NCI-H2171 (cell line): Measurements from ENCODE around the gene ZBTB7C.

ENCODE experiments used
- DNase-seq: peaks from one replicate; lab custom pipeline; 2025; lab: John Stamatoyannopoulos, UW

The ZBTB7C gene

GRCh38 chr18:48418539-48419276 lies 9.5 kb upstream of the ZBTB7C start:
- DNase-seq, result no peak

- DNase-seq, result no peak
Measured at GRCh38 chr18:48417985-48418384, 8.8 kb upstream of the ZBTB7C start.

GRCh38 chr18:48413342-48413741 lies 4.2 kb upstream of the ZBTB7C start:
- DNase-seq, result no peak

GRCh38 chr18:48412339-48412929 lies 3.3 kb upstream of the ZBTB7C start:
- peak; percentile 30 for DNase-seq

GRCh38 chr18:48410095-48410920 lies 1.1 kb upstream of the ZBTB7C start:
- DNase-seq, result peak; percentile 77

- DNase-seq, result peak; percentile 3
Measured at GRCh38 chr18:48409591-48410094, 460 bp upstream of the ZBTB7C start.

- DNase-seq, result no peak
Measured at GRCh38 chr18:48408111-48408726, 964 bp downstream of the ZBTB7C start.

GRCh38 chr18:48407358-48407757 lies 1.8 kb downstream of the ZBTB7C start:
- no peak for DNase-seq

- DNase-seq, result no peak
Measured at GRCh38 chr18:48405978-48406377, 3.2 kb downstream of the ZBTB7C start.

GRCh38 chr18:48404716-48405507 lies 4.3 kb downstream of the ZBTB7C start:
- DNase-seq, result no peak

GRCh38 chr18:48402953-48403352 lies 6.2 kb downstream of the ZBTB7C start:
- no peak for DNase-seq

- no peak for DNase-seq
Measured at GRCh38 chr18:48399303-48400075, 9.7 kb downstream of the ZBTB7C start.

GRCh38 chr18:48398074-48398473 lies 11.1 kb downstream of the ZBTB7C start:
- no peak for DNase-seq

- no peak for DNase-seq
Measured at GRCh38 chr18:48397021-48397420, 12.2 kb downstream of the ZBTB7C start.

- no peak for DNase-seq
Measured at GRCh38 chr18:48396561-48396960, 12.6 kb downstream of the ZBTB7C start.

GRCh38 chr18:48395646-48396045 lies 13.5 kb downstream of the ZBTB7C start:
- DNase-seq, result no peak

GRCh38 chr18:48394176-48394575 lies 15.0 kb downstream of the ZBTB7C start:
- no peak for DNase-seq

GRCh38 chr18:48393776-48394175 lies 15.4 kb downstream of the ZBTB7C start:
- no peak for DNase-seq

- DNase-seq, result no peak
Measured at GRCh38 chr18:48393170-48393569, 16.0 kb downstream of the ZBTB7C start.

- DNase-seq, result no peak
Measured at GRCh38 chr18:48392268-48392667, 16.9 kb downstream of the ZBTB7C start.

GRCh38 chr18:48391868-48392267 lies 17.3 kb downstream of the ZBTB7C start:
- DNase-seq, result no peak
